Measurements from ENCODE around the gene ANKRD55. TPM values are rescaled to one million over a fixed set of nuclear protein-coding genes. Genes with fewer than 3 reads are reported as not detected.

ANKRD55 gene
- total RNA-seq, 2 experiments from 2014 or later: 9.7 to 10.2 TPM

GRCh38 chr5:56191656-56192055 lies 41.5 kb downstream of the ANKRD55 start:
- Mint-ChIP-seq H3K4me3 (no peak overlapping the region), H3K9me3 (peaks cover 5% of the 10 kb centered on the region), H3K27ac (no peak overlapping the region), H3K4me1 (ENCODE audit: low read depth) (peaks cover 35% of the 10 kb centered on the region), H3K36me3 (ENCODE audit: low read depth) (no peaks in the 10 kb centered on the region), H3K27me3 (no peaks in the 10 kb centered on the region)
- ChIA-PET CTCF (no interaction called here), POLR2A (interaction anchor here (0.9 to 1.5 kb wide), 2 partner anchors 9 to 197 kb away, joined by 3 to 5 read pairs; partner anchors contain the start of gene IL6ST)
- H3K36me3 ChIP-seq (ENCODE audit: insufficient read depth, low read length): no peaks in the 10 kb centered on the region
- H3K27me3 ChIP-seq (ENCODE audit: control insufficient read depth in 1 of 2, insufficient read depth in 2 of 2, low read length in 2 of 2): no peaks in the 10 kb centered on the region
- intact Hi-C loops (cut with DNase I, micrococcal nuclease): loop anchor here in 1 of 2 experiments (5.0 kb wide), 1 partner anchor 34 kb away; no protein-coding TSS in a partner anchor
- DNase-seq (no peak), ATAC-seq (ENCODE audit: poor library complexity) (no peak)
- H3K9me3 ChIP-seq (ENCODE audit: control insufficient read depth in 1 of 2, insufficient read depth in 1 of 2, low read length in 2 of 2): no peaks in the 10 kb centered on the region
- no peak for TF ChIP-seq CTCF (IDR thresholded peaks at IDR 0.05)
- no peak overlapping the region for H3K27ac ChIP-seq (ENCODE audit: low read depth in 1 of 2, low read length in 2 of 2)
- H3K4me3 ChIP-seq (ENCODE audit: low read length): no peak overlapping the region
- H3K4me1 ChIP-seq (ENCODE audit: insufficient read depth, low read length): peaks cover 4% of the 10 kb centered on the region

GRCh38 chr5:56190497-56190896 lies 42.6 kb downstream of the ANKRD55 start:
- CTCF ChIA-PET: no interaction called here
- POLR2A ChIA-PET: interaction anchor here (1.5 kb wide), 1 partner anchor 196 kb away, joined by 5 read pairs; the partner anchor contains the start of gene IL6ST
- Histone ChIP-seq H3K27me3 (ENCODE audit: control insufficient read depth in 1 of 2, insufficient read depth in 2 of 2, low read length in 2 of 2) (no peaks in the 10 kb centered on the region), H3K27ac (ENCODE audit: low read depth in 1 of 2, low read length in 2 of 2) (no peak overlapping the region), H3K36me3 (ENCODE audit: insufficient read depth, low read length) (no peaks in the 10 kb centered on the region), H3K4me1 (ENCODE audit: insufficient read depth, low read length) (peaks cover 4% of the 10 kb centered on the region), H3K9me3 (ENCODE audit: control insufficient read depth in 1 of 2, insufficient read depth in 1 of 2, low read length in 2 of 2) (no peaks in the 10 kb centered on the region), H3K4me3 (ENCODE audit: low read length) (no peak overlapping the region)
- no peak for TF ChIP-seq CTCF (IDR thresholded peaks at IDR 0.05)
- intact Hi-C loops (cut with DNase I, micrococcal nuclease): loop anchor here in 1 of 2 experiments (5.0 kb wide), 1 partner anchor 33 kb away; no protein-coding TSS in a partner anchor
- Mint-ChIP-seq H3K36me3 (ENCODE audit: low read depth) (no peaks in the 10 kb centered on the region), H3K9me3 (peaks cover 5% of the 10 kb centered on the region), H3K4me3 (no peak overlapping the region), H3K27ac (peak overlapping the region; percentile 52), H3K4me1 (ENCODE audit: low read depth) (peaks cover 35% of the 10 kb centered on the region), H3K27me3 (no peaks in the 10 kb centered on the region)
- DNase-seq: peak in 13 of 14 experiments; percentile 11 to 77 (median 48)
- peak; percentile 71 for ATAC-seq (ENCODE audit: poor library complexity)

GRCh38 chr5:56185768-56186311 lies 47.3 kb downstream of the ANKRD55 start:
- intact Hi-C loops (cut with DNase I, micrococcal nuclease): no loop called here
- H3K27ac Mint-ChIP-seq: no peak overlapping the region
- no peak for TF ChIP-seq CTCF (IDR thresholded peaks at IDR 0.05)
- no peak overlapping the region for H3K4me3 Mint-ChIP-seq
- no peaks in the 10 kb centered on the region for H3K9me3 ChIP-seq (ENCODE audit: control insufficient read depth in 1 of 2, insufficient read depth in 1 of 2, low read length in 2 of 2)
- no peaks in the 10 kb centered on the region for H3K36me3 ChIP-seq (ENCODE audit: insufficient read depth, low read length)
- H3K27me3 Mint-ChIP-seq: no peaks in the 10 kb centered on the region
- H3K4me1 Mint-ChIP-seq (ENCODE audit: low read depth): peaks cover 9% of the 10 kb centered on the region
- POLR2A ChIA-PET: no interaction called here
- no peaks in the 10 kb centered on the region for H3K27me3 ChIP-seq (ENCODE audit: control insufficient read depth in 1 of 2, insufficient read depth in 2 of 2, low read length in 2 of 2)
- no peak for DNase-seq
- no peak overlapping the region for H3K27ac ChIP-seq (ENCODE audit: low read depth in 1 of 2, low read length in 2 of 2)
- no peaks in the 10 kb centered on the region for H3K36me3 Mint-ChIP-seq (ENCODE audit: low read depth)
- no peak overlapping the region for H3K4me3 ChIP-seq (ENCODE audit: low read length)
- H3K9me3 Mint-ChIP-seq: peaks cover 5% of the 10 kb centered on the region
- CTCF ChIA-PET: no interaction called here
- no peak for ATAC-seq (ENCODE audit: poor library complexity)
- peaks cover 4% of the 10 kb centered on the region for H3K4me1 ChIP-seq (ENCODE audit: insufficient read depth, low read length)
